Keratinocyte (primary cell): Measurements from ENCODE around the gene TNNT1.

Experiments
- EZH2 ChIP-seq: IDR thresholded peaks from one replicate; pipeline ENCODE4 v1.6.1; 2012; ENCODE audit warnings: inconsistent platforms, mild to moderate bottlenecking, low read length, moderate library complexity
- TF ChIP-seq, protein P1 (sequence below), 3 experiments: IDR thresholded peaks in 1 of 3; conservative IDR thresholded peaks in 1 of 3; optimal IDR thresholded peaks in 1 of 3; 2 replicates in 2 of 3; 3 replicates in 1 of 3; pipeline versions ENCODE3 to v1.5.1; 2011; ENCODE audit warnings: low read length in 3 of 3, mild to moderate bottlenecking in 3 of 3, moderate library complexity in 2 of 3, control low read depth in 1 of 3, inconsistent platforms in 1 of 3; ENCODE audit not compliant: insufficient read depth in 2 of 3; ENCODE audit errors: extremely low read depth in 1 of 3

GRCh38 chr19:55176076-55176475 is 27.1 kb upstream of the TNNT1 start:
- TF ChIP-seq, protein P1, sequence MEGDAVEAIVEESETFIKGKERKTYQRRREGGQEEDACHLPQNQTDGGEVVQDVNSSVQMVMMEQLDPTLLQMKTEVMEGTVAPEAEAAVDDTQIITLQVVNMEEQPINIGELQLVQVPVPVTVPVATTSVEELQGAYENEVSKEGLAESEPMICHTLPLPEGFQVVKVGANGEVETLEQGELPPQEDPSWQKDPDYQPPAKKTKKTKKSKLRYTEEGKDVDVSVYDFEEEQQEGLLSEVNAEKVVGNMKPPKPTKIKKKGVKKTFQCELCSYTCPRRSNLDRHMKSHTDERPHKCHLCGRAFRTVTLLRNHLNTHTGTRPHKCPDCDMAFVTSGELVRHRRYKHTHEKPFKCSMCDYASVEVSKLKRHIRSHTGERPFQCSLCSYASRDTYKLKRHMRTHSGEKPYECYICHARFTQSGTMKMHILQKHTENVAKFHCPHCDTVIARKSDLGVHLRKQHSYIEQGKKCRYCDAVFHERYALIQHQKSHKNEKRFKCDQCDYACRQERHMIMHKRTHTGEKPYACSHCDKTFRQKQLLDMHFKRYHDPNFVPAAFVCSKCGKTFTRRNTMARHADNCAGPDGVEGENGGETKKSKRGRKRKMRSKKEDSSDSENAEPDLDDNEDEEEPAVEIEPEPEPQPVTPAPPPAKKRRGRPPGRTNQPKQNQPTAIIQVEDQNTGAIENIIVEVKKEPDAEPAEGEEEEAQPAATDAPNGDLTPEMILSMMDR (optimal IDR thresholded peaks at IDR 0.05 in 1 of 3, IDR thresholded peaks at IDR 0.05 in 1 of 3, conservative IDR thresholded peaks at IDR 0.05 in 1 of 3; ENCODE audit: extremely low read depth in 1 of 3, insufficient read depth in 2 of 3, low read length in 3 of 3): no peak
- TF ChIP-seq EZH2: no peak
